ENCODE results near the gene DOP1B.
A peak's percentile ranks its signal among the peaks of the same experiment; 100 is the strongest.

DOP1B gene

DNA sequence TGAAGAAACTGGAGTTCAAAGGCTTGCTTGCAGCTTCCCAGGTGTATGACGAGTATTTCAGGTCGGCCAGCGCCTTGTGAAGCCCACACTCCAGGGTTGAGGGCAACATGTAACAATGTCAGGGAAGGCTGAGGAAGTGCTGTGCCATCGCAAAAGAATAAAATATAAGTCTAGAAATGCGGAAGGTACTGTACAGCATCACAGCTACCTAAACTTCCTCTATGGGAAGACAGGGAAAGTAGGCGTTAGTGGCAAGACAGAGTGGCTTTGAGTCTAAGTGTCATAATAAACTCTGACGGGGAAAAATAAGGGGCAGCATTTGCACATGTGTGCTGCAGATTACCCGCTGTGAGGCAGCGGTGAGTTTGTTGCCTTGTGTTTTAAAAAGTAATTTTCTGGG, 28.9 kb downstream of the DOP1B start:
- H3K4me1 ChIP-seq (ENCODE audit: control insufficient read depth in 1 of 2, insufficient read depth in 1 of 2, low read depth in 1 of 2, low read length in 1 of 2), result peaks cover 83 to 88% of the 10 kb centered on the region in 2 experiments
- peak overlapping the region in 1 of 2 experiments; percentile 1 for H3K4me3 ChIP-seq (ENCODE audit: low read depth in 1 of 2, low read length in 1 of 2)
- TF ChIP-seq, protein P1, sequence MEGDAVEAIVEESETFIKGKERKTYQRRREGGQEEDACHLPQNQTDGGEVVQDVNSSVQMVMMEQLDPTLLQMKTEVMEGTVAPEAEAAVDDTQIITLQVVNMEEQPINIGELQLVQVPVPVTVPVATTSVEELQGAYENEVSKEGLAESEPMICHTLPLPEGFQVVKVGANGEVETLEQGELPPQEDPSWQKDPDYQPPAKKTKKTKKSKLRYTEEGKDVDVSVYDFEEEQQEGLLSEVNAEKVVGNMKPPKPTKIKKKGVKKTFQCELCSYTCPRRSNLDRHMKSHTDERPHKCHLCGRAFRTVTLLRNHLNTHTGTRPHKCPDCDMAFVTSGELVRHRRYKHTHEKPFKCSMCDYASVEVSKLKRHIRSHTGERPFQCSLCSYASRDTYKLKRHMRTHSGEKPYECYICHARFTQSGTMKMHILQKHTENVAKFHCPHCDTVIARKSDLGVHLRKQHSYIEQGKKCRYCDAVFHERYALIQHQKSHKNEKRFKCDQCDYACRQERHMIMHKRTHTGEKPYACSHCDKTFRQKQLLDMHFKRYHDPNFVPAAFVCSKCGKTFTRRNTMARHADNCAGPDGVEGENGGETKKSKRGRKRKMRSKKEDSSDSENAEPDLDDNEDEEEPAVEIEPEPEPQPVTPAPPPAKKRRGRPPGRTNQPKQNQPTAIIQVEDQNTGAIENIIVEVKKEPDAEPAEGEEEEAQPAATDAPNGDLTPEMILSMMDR (IDR thresholded peaks at IDR 0.05), result no peak
- H3K9me3 ChIP-seq, result no peaks in the 10 kb centered on the region
- H3K27ac ChIP-seq, result peak overlapping the region; percentile 83
- peaks cover 5% of the 10 kb centered on the region for H3K36me3 ChIP-seq
- no peaks in the 10 kb centered on the region for H3K27me3 ChIP-seq

DNA sequence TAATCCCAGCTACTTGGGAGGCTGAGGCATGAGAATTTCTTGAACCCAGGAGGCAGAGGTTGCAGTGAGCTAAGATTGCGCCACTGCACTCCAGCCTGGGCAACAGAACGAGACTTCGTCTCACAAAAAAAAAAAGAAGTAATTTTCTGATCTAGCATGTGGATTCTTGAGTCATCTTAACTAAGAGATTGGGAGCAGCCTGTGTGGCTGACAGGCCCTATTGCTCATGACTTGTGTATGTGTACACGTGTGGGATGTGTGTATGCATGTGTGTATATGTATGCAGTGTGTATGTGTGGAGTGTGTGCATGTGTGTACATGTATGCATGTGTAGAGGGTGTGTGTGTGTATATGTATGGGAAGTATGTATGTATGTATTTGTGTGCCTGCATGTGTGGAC, 29.5 kb downstream of the DOP1B start:
- peaks cover 5% of the 10 kb centered on the region for H3K36me3 ChIP-seq
- H3K9me3 ChIP-seq, result no peaks in the 10 kb centered on the region
- H3K27ac ChIP-seq, result peak overlapping the region; percentile 83
- TF ChIP-seq, protein P1 (IDR thresholded peaks at IDR 0.05), result no peak
- no peaks in the 10 kb centered on the region for H3K27me3 ChIP-seq
- H3K4me1 ChIP-seq (ENCODE audit: control insufficient read depth in 1 of 2, insufficient read depth in 1 of 2, low read depth in 1 of 2, low read length in 1 of 2), result peaks cover 79 to 83% of the 10 kb centered on the region in 2 experiments
- peak overlapping the region in 1 of 2 experiments; percentile 1 for H3K4me3 ChIP-seq (ENCODE audit: low read depth in 1 of 2, low read length in 1 of 2)

DNA sequence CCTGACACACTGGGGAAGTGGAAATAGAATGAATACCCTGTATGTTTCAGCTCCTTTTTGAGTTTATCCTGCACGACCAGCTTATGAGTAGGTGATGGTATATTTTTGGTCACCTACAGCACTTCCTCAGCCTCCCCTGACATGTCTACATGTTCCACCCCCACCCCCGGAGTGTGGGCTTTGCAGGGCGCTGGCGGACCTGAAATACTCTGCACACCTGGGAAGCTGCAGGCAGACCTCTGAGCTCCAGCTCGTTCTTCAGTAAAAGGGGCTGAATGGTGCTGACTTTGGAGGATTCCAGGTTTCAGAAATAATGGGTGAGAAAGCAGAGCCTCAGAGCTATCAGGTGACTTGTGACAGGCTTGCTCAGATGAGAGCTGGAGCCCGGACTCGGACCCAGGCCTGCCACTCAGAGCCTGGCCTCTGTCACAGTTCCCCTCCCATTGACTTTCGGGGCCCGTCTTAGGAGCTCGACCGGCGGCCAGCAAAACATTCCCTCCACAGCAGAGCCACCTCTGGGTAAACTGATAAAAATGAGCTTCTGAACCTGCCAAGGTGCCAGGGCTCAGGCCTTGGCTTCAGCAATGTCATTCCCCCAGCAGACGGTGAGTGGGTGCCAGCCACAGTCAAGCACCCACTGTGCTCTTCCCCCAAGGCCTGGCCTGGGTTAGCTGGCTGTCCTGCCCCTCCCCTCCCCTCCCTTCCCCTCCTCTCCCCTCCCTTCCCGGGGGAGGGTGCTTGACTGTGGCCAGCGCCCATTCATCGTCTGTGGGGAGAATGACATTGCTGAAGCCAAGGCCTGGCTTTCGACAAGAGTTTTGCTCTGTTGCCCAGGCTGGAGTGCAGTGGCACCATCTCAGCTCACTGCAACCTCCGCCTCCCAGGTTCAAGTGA, 30.1 kb downstream of the DOP1B start:
- Histone ChIP-seq H3K4me1 (ENCODE audit: control insufficient read depth in 1 of 2, insufficient read depth in 1 of 2, low read depth in 1 of 2, low read length in 1 of 2) (peaks cover 72 to 77% of the 10 kb centered on the region in 2 experiments), H3K36me3 (peaks cover 5% of the 10 kb centered on the region), H3K27me3 (no peaks in the 10 kb centered on the region), H3K9me3 (no peaks in the 10 kb centered on the region), H3K27ac (peak overlapping the region; percentile 83), H3K4me3 (ENCODE audit: low read depth in 1 of 2, low read length in 1 of 2) (no peak overlapping the region)
- TF ChIP-seq, protein P1 (IDR thresholded peaks at IDR 0.05), result no peak

DNA sequence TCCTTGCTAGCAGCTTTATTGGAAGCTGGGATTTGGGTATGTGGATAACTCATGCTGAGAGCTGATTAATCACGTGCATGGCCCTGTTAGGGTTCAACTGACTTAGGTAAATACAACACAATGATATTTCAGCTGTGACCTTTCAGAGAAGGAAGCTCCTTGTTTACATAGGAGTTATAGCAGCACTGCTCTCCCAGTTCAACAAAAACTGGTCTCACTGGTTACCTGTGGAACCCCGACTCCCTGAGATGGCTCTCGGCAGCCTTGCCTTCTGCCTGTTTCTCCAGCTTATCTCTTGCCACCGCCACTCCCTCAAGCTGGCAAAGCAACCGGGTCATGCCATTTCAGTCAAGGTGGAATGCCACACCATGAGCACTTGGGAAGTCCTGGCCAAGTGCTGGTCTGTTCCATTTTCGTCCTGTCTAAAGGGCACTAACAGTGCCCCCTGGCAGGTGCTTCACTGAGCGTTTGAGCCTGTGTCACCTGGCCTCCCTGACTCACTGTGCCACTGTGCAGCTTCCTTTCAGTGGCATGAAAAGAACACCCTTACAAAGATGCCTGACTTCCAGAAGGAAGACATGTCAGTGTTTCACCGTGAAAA, 31.6 kb downstream of the DOP1B start:
- TF ChIP-seq, protein P1 (IDR thresholded peaks at IDR 0.05), result no peak
- Histone ChIP-seq H3K4me3 (ENCODE audit: low read depth in 1 of 2, low read length in 1 of 2) (no peak overlapping the region), H3K4me1 (ENCODE audit: control insufficient read depth in 1 of 2, insufficient read depth in 1 of 2, low read depth in 1 of 2, low read length in 1 of 2) (peaks cover 58 to 62% of the 10 kb centered on the region in 2 experiments), H3K36me3 (peaks cover 5% of the 10 kb centered on the region), H3K9me3 (no peaks in the 10 kb centered on the region), H3K27me3 (no peaks in the 10 kb centered on the region), H3K27ac (peak overlapping the region; percentile 72)

DNA sequence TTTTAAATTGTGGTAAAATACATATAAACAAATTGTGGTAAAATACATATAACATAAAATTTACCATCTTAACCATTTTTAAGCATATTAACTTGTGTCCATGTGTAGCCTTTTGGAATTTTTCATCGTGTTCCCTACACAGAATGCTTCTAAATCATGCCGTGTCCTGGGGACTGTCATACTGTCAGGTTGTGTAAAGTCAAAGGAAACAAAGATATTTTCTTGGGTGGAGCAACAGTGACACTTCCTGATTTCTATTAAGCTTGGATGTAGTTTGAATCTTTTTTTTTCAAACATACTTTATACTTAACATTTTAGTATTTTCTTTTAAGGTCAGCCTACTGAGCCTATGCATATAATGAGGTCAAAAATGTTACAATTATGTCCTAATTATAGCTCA, 32.3 kb downstream of the DOP1B start:
- TF ChIP-seq, protein P1 (IDR thresholded peaks at IDR 0.05), result no peak
- Histone ChIP-seq H3K4me3 (ENCODE audit: low read depth in 1 of 2, low read length in 1 of 2) (no peak overlapping the region), H3K9me3 (no peaks in the 10 kb centered on the region), H3K4me1 (ENCODE audit: control insufficient read depth in 1 of 2, insufficient read depth in 1 of 2, low read depth in 1 of 2, low read length in 1 of 2) (peaks cover 50 to 55% of the 10 kb centered on the region in 2 experiments), H3K27me3 (no peaks in the 10 kb centered on the region), H3K27ac (peak overlapping the region; percentile 72), H3K36me3 (peaks cover 5% of the 10 kb centered on the region)
